Measurements from ENCODE around the gene CRB2. TPM values are rescaled to one million over a fixed set of nuclear protein-coding genes. Genes with fewer than 3 reads are reported as not detected.

CRB2 gene
- total and polyA plus RNA-seq, 2 donors (not counting 1 experiment from before 2014, with no cell fraction given), result not detected

- H4K20me1 ChIP-seq (ENCODE audit: control insufficient read depth, extremely low read depth, insufficient read depth, low read length), result no peaks in the 10 kb centered on the region
- H3K9me3 ChIP-seq (ENCODE audit: control insufficient read depth, insufficient read depth, low read depth, low read length), result no peaks in the 10 kb centered on the region
- no peak for DNase-seq (ENCODE audit: low read depth in 2 of 2)
- no peaks in the 10 kb centered on the region for H3K4me1 ChIP-seq (ENCODE audit: control insufficient read depth, extremely low read depth, insufficient read depth, low read length)
- no peak overlapping the region for H3K4me2 ChIP-seq (ENCODE audit: extremely low read depth, insufficient read depth, low read length)
- H3K36me3 ChIP-seq (ENCODE audit: control insufficient read depth, insufficient read depth, low read length), result no peaks in the 10 kb centered on the region
- H3K79me2 ChIP-seq (ENCODE audit: control insufficient read depth, insufficient read depth, low read length), result no peaks in the 10 kb centered on the region
- H3K4me3 ChIP-seq (replicated peaks in 1 of 4; ENCODE audit: control extremely low read depth in 1 of 4, insufficient read depth in 1 of 4, low read depth in 3 of 4, low read length in 4 of 4), result no peak overlapping the region
- no peak overlapping the region for H3K9ac ChIP-seq (ENCODE audit: insufficient read depth, low read length)
- H3K27me3 ChIP-seq (ENCODE audit: control insufficient read depth, insufficient read depth, low read length), result no peaks in the 10 kb centered on the region
- H3K27ac ChIP-seq (ENCODE audit: insufficient read depth, low read length), result no peak overlapping the region
- no peak overlapping the region for H2AFZ ChIP-seq (ENCODE audit: low read length)
- TF ChIP-seq, protein P1, sequence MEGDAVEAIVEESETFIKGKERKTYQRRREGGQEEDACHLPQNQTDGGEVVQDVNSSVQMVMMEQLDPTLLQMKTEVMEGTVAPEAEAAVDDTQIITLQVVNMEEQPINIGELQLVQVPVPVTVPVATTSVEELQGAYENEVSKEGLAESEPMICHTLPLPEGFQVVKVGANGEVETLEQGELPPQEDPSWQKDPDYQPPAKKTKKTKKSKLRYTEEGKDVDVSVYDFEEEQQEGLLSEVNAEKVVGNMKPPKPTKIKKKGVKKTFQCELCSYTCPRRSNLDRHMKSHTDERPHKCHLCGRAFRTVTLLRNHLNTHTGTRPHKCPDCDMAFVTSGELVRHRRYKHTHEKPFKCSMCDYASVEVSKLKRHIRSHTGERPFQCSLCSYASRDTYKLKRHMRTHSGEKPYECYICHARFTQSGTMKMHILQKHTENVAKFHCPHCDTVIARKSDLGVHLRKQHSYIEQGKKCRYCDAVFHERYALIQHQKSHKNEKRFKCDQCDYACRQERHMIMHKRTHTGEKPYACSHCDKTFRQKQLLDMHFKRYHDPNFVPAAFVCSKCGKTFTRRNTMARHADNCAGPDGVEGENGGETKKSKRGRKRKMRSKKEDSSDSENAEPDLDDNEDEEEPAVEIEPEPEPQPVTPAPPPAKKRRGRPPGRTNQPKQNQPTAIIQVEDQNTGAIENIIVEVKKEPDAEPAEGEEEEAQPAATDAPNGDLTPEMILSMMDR (conservative IDR thresholded peaks at IDR 0.05 in 1 of 2, IDR thresholded peaks at IDR 0.05 in 1 of 2; ENCODE audit: low read depth in 1 of 2, low read length in 2 of 2), result no peak
- no peak for TF ChIP-seq EZH2 (IDR thresholded peaks at IDR 0.05; ENCODE audit: low read length, missing control alignments)
Observed at GRCh38 chr9:123418052-123418430, 62.0 kb downstream of the CRB2 start.

- Histone ChIP-seq H3K36me3 (ENCODE audit: control insufficient read depth, insufficient read depth, low read length) (no peaks in the 10 kb centered on the region), H3K4me3 (replicated peaks in 1 of 4; ENCODE audit: control extremely low read depth in 1 of 4, insufficient read depth in 1 of 4, low read depth in 3 of 4, low read length in 4 of 4) (no peak overlapping the region), H3K27me3 (ENCODE audit: control insufficient read depth, insufficient read depth, low read length) (no peaks in the 10 kb centered on the region), H3K4me2 (ENCODE audit: extremely low read depth, insufficient read depth, low read length) (no peak overlapping the region), H3K27ac (ENCODE audit: insufficient read depth, low read length) (no peak overlapping the region), H3K9ac (ENCODE audit: insufficient read depth, low read length) (no peak overlapping the region), H2AFZ (ENCODE audit: low read length) (no peak overlapping the region), H4K20me1 (ENCODE audit: control insufficient read depth, extremely low read depth, insufficient read depth, low read length) (no peaks in the 10 kb centered on the region), H3K4me1 (ENCODE audit: control insufficient read depth, extremely low read depth, insufficient read depth, low read length) (no peaks in the 10 kb centered on the region), H3K9me3 (ENCODE audit: control insufficient read depth, insufficient read depth, low read depth, low read length) (no peaks in the 10 kb centered on the region), H3K79me2 (ENCODE audit: control insufficient read depth, insufficient read depth, low read length) (no peaks in the 10 kb centered on the region)
- no peak for DNase-seq (ENCODE audit: low read depth in 2 of 2)
- TF ChIP-seq EZH2 (IDR thresholded peaks at IDR 0.05; ENCODE audit: low read length, missing control alignments), result no peak
- TF ChIP-seq, protein P1 (conservative IDR thresholded peaks at IDR 0.05 in 1 of 2, IDR thresholded peaks at IDR 0.05 in 1 of 2; ENCODE audit: low read depth in 1 of 2, low read length in 2 of 2), result no peak
Observed at GRCh38 chr9:123418506-123418905, 62.5 kb downstream of the CRB2 start.

DNA sequence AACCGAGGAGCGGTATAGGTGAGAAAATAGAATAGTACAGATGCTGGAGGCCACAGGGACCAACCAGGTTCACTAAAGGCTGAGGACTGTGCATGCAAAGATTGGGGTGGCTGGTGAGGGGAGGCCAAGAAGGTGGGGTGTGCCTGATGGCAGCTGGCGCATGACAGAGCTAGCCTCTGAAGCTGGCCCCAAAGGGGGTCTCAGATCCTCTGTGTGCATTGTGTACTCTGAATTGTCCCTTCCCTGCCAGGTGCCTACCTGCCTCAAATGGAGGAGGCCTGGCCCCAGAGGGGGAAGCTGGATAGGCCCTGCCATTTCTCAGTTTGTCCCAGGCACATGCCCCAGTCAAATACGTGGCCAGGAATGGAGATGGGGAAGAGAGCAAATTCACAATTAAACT lies 63.1 kb downstream of the CRB2 start:
- no peak for DNase-seq (ENCODE audit: low read depth in 2 of 2)
- no peak overlapping the region for H3K4me3 ChIP-seq (replicated peaks in 1 of 4; ENCODE audit: control extremely low read depth in 1 of 4, insufficient read depth in 1 of 4, low read depth in 3 of 4, low read length in 4 of 4)
- H3K27ac ChIP-seq (ENCODE audit: insufficient read depth, low read length), result no peak overlapping the region
- no peak overlapping the region for H3K9ac ChIP-seq (ENCODE audit: insufficient read depth, low read length)
- no peaks in the 10 kb centered on the region for H4K20me1 ChIP-seq (ENCODE audit: control insufficient read depth, extremely low read depth, insufficient read depth, low read length)
- no peak for TF ChIP-seq EZH2 (IDR thresholded peaks at IDR 0.05; ENCODE audit: low read length, missing control alignments)
- TF ChIP-seq, protein P1 (conservative IDR thresholded peaks at IDR 0.05 in 1 of 2, IDR thresholded peaks at IDR 0.05 in 1 of 2; ENCODE audit: low read depth in 1 of 2, low read length in 2 of 2), result no peak
- no peak overlapping the region for H2AFZ ChIP-seq (ENCODE audit: low read length)
- H3K27me3 ChIP-seq (ENCODE audit: control insufficient read depth, insufficient read depth, low read length), result no peaks in the 10 kb centered on the region
- no peaks in the 10 kb centered on the region for H3K79me2 ChIP-seq (ENCODE audit: control insufficient read depth, insufficient read depth, low read length)
- no peaks in the 10 kb centered on the region for H3K9me3 ChIP-seq (ENCODE audit: control insufficient read depth, insufficient read depth, low read depth, low read length)
- no peak overlapping the region for H3K4me2 ChIP-seq (ENCODE audit: extremely low read depth, insufficient read depth, low read length)
- no peaks in the 10 kb centered on the region for H3K4me1 ChIP-seq (ENCODE audit: control insufficient read depth, extremely low read depth, insufficient read depth, low read length)
- no peaks in the 10 kb centered on the region for H3K36me3 ChIP-seq (ENCODE audit: control insufficient read depth, insufficient read depth, low read length)

All from fibroblast of lung (primary cell).